GM18907 (cell line): Measurements from ENCODE around the gene POMP.
"Not testable (repeated sequence)": the region's sequence is repeated elsewhere in the genome, so short reads cannot be mapped to it uniquely, and the experiment has no call there.

Experiments used
- ATAC-seq: cut with Tn5 transposase; IDR thresholded peaks from one replicate; pipeline ENCODE4 v1.9.1; 2021; ENCODE audit warnings: mild to moderate bottlenecking, moderate library complexity; ENCODE audit not compliant: unreplicated experiment

POMP gene

GRCh38 chr13:28693605-28694491, 34.9 kb downstream of the POMP start:
- ATAC-seq = not testable (repeated sequence)

GRCh38 chr13:28697441-28697840, 38.5 kb downstream of the POMP start:
- no peak for ATAC-seq

- no peak for ATAC-seq
Measured at GRCh38 chr13:28699246-28699645, 40.3 kb downstream of the POMP start.

- no peak for ATAC-seq
Measured at GRCh38 chr13:28704282-28704681, 45.4 kb downstream of the POMP start.

- no peak for ATAC-seq
Measured at GRCh38 chr13:28704919-28705318, 46.0 kb downstream of the POMP start.

- ATAC-seq = no peak
Measured at GRCh38 chr13:28705461-28706083, 46.6 kb downstream of the POMP start.

GRCh38 chr13:28707629-28708427, 48.9 kb downstream of the POMP start:
- peak; percentile 98 for ATAC-seq

GRCh38 chr13:28710161-28710560, 51.2 kb downstream of the POMP start:
- ATAC-seq = no peak

GRCh38 chr13:28714651-28715050, 55.7 kb downstream of the POMP start:
- no peak for ATAC-seq

- no peak for ATAC-seq
Measured at GRCh38 chr13:28716511-28716910, 57.6 kb downstream of the POMP start.

GRCh38 chr13:28717170-28717569, 58.2 kb downstream of the POMP start:
- ATAC-seq = no peak

- ATAC-seq = no peak
Measured at GRCh38 chr13:28718196-28718542, 59.2 kb downstream of the POMP start.

GRCh38 chr13:28718543-28719226, 59.8 kb downstream of the POMP start, which contains the start of gene SLC46A3:
TSS of gene SLC46A3 (minus strand) at chr13:28718970. CDS start at chr13:28717998, 972 bp downstream.
- peak; percentile 99 for ATAC-seq

GRCh38 chr13:28719227-28720055, 60.5 kb downstream of the POMP start:
- no peak for ATAC-seq

- no peak for ATAC-seq
Measured at GRCh38 chr13:28723806-28724205, 64.9 kb downstream of the POMP start.

GRCh38 chr13:28725046-28725610, 66.2 kb downstream of the POMP start:
- ATAC-seq = no peak
